HEK293 (cell line): Measurements from ENCODE around the gene VPS51.

Source experiments
- CTCF ChIA-PET: fragments of 350-600 bp; formaldehyde crosslinking; extraction: SDS; loops from one replicate; lab custom pipeline; 2021; ENCODE audit warnings: antibody characterized with exemption; lab: Yijun Ruan, JAX
- POLR2A ChIA-PET: fragments of 300-600 bp; formaldehyde crosslinking; extraction: SDS; loops from one replicate; lab custom pipeline; 2020; ENCODE audit warnings: antibody characterized with exemption, inconsistent platforms; lab: Yijun Ruan, JAX
- H3K27ac ChIP-seq: fragments of 200-500 bp; sonication (Bioruptor generic); 2 replicates; pipeline ENCODE4 v1.5.1; 2014; ENCODE audit warnings: low read depth, low read length, control low read depth, inconsistent platforms; ENCODE audit errors: extremely low read depth
- H3K36me3 ChIP-seq, 2 experiments: fragments of 200-500 bp in 1 of 2; sonication (Bioruptor generic) in 1 of 2; 1 replicate in 1 of 2; 2 replicates in 1 of 2; pipeline ENCODE4 v1.5.1; 2014 to 2017; ENCODE audit warnings: inconsistent platforms in 2 of 2, low read length in 2 of 2; ENCODE audit not compliant: control insufficient read depth in 2 of 2, insufficient read depth in 1 of 2
- H3K4me1 ChIP-seq: fragments of 200-500 bp; sonication (Bioruptor generic); 2 replicates; pipeline ENCODE4 v1.5.1; 2014; ENCODE audit warnings: mild to moderate bottlenecking, low read length, inconsistent platforms; ENCODE audit not compliant: control insufficient read depth, insufficient read depth
- H3K4me3 ChIP-seq: 2 replicates; pipeline ENCODE4 v1.5.1; 2011; ENCODE audit warnings: low read depth, mild to moderate bottlenecking, control low read depth, low read length, moderate library complexity
- H3K9me3 ChIP-seq: fragments of 200-500 bp; sonication (Bioruptor generic); 2 replicates; pipeline ENCODE4 v1.5.1; 2014; ENCODE audit warnings: low read depth, low read length, inconsistent platforms; ENCODE audit not compliant: control insufficient read depth, insufficient read depth
- BCL11B ChIP-seq: fragments of 450-650 bp; formaldehyde crosslinking; IDR thresholded peaks from 2 replicates; pipeline ENCODE4 v1.5.1; 2016; ENCODE audit warnings: low read depth, missing biosample characterization, missing genetic modification characterization
- EGR2 ChIP-seq: fragments of 450-650 bp; formaldehyde crosslinking; IDR thresholded peaks from 2 replicates; pipeline ENCODE4 v1.5.1; 2016; ENCODE audit warnings: low read depth, missing biosample characterization, missing genetic modification characterization
- HOXD13 ChIP-seq: sonication (generic); formaldehyde crosslinking; IDR thresholded peaks from 2 replicates; pipeline ENCODE4 v1.8.0; 2022; ENCODE audit warnings: missing genetic modification reagents, borderline replicate concordance
- IKZF3 ChIP-seq: fragments of 450-650 bp; IDR thresholded peaks from 2 replicates; pipeline ENCODE4 v1.5.0; 2018; ENCODE audit warnings: missing biosample characterization, mild to moderate bottlenecking, missing genetic modification characterization, moderate library complexity
- MYNN ChIP-seq: fragments of 450-650 bp; formaldehyde crosslinking; IDR thresholded peaks from 2 replicates; pipeline ENCODE4 v1.5.1; 2016; ENCODE audit warnings: missing biosample characterization, missing genetic modification characterization, borderline replicate concordance
- ZBTB6 ChIP-seq: fragments of 450-650 bp; formaldehyde crosslinking; IDR thresholded peaks from 2 replicates; pipeline ENCODE4 v1.5.1; 2017; ENCODE audit warnings: missing biosample characterization, missing genetic modification characterization
- ZBTB8A ChIP-seq: fragments of 450-650 bp; formaldehyde crosslinking; IDR thresholded peaks from 2 replicates; pipeline ENCODE4 v1.5.1; 2016; ENCODE audit warnings: missing biosample characterization, missing genetic modification characterization
- ZFHX2 ChIP-seq: fragments of 450-650 bp; formaldehyde crosslinking; conservative IDR thresholded peaks from 2 replicates; pipeline ENCODE4 v1.5.1; 2016; ENCODE audit warnings: missing biosample characterization, missing genetic modification characterization
- ZIC2 ChIP-seq: fragments of 450-650 bp; formaldehyde crosslinking; IDR thresholded peaks from 2 replicates; pipeline ENCODE4 v1.5.1; 2016; ENCODE audit warnings: missing biosample characterization, missing genetic modification characterization
- ZNF140 ChIP-seq: fragments of 450-650 bp; formaldehyde crosslinking; IDR thresholded peaks from 2 replicates; pipeline ENCODE4 v1.5.1; 2016; ENCODE audit warnings: missing biosample characterization, missing genetic modification characterization
- ZNF169 ChIP-seq: fragments of 450-650 bp; formaldehyde crosslinking; IDR thresholded peaks from 2 replicates; pipeline ENCODE4 v1.5.1; 2016; ENCODE audit warnings: missing biosample characterization, missing genetic modification characterization
- ZNF19 ChIP-seq: fragments of 450-650 bp; formaldehyde crosslinking; IDR thresholded peaks from 2 replicates; pipeline ENCODE4; 2016; ENCODE audit warnings: missing biosample characterization, missing genetic modification characterization, low read depth
- ZNF214 ChIP-seq: fragments of 450-650 bp; formaldehyde crosslinking; IDR thresholded peaks from 2 replicates; pipeline ENCODE4 v1.5.1; 2017; ENCODE audit warnings: missing biosample characterization, mild to moderate bottlenecking, missing genetic modification characterization, borderline replicate concordance
- ZNF302 ChIP-seq: fragments of 450-650 bp; formaldehyde crosslinking; IDR thresholded peaks from 2 replicates; pipeline ENCODE4 v1.5.1; 2016; ENCODE audit warnings: missing biosample characterization, missing genetic modification characterization, low read depth
- ZNF366 ChIP-seq: fragments of 450-650 bp; formaldehyde crosslinking; conservative IDR thresholded peaks from 2 replicates; pipeline ENCODE4 v1.5.1; 2016; ENCODE audit warnings: missing biosample characterization, missing genetic modification characterization
- ZNF423 ChIP-seq: fragments of 450-650 bp; formaldehyde crosslinking; IDR thresholded peaks from 2 replicates; pipeline ENCODE4 v1.5.1; 2016; ENCODE audit warnings: missing biosample characterization, missing genetic modification characterization
- ZNF48 ChIP-seq: fragments of 450-650 bp; formaldehyde crosslinking; IDR thresholded peaks from 2 replicates; pipeline ENCODE4 v1.5.1; 2016; ENCODE audit warnings: missing biosample characterization, missing genetic modification characterization
- ZNF529 ChIP-seq: fragments of 450-650 bp; formaldehyde crosslinking; IDR thresholded peaks from 2 replicates; pipeline ENCODE4 v1.5.1; 2017; ENCODE audit warnings: missing genetic modification characterization, missing biosample characterization; ENCODE audit not compliant: insufficient replicate concordance
- ZNF654 ChIP-seq: fragments of 450-650 bp; formaldehyde crosslinking; IDR thresholded peaks from 2 replicates; pipeline ENCODE4 v1.5.1; 2016; ENCODE audit warnings: low read depth, missing biosample characterization, missing genetic modification characterization
- ZSCAN23 ChIP-seq: fragments of 450-650 bp; formaldehyde crosslinking; IDR thresholded peaks from 2 replicates; pipeline ENCODE4 v1.5.1; 2016; ENCODE audit warnings: missing biosample characterization, missing genetic modification characterization
- TF ChIP-seq, protein P1 (sequence below): fragments of 450-650 bp; formaldehyde crosslinking; IDR thresholded peaks from 2 replicates; pipeline ENCODE4 v1.5.1; 2016; ENCODE audit warnings: missing biosample characterization, missing genetic modification characterization
- TF ChIP-seq, protein P2 (sequence below): fragments of 450-650 bp; formaldehyde crosslinking; IDR thresholded peaks from 2 replicates; pipeline ENCODE4 v1.5.1; 2017; ENCODE audit warnings: missing biosample characterization, missing genetic modification characterization

The VPS51 gene

DNA sequence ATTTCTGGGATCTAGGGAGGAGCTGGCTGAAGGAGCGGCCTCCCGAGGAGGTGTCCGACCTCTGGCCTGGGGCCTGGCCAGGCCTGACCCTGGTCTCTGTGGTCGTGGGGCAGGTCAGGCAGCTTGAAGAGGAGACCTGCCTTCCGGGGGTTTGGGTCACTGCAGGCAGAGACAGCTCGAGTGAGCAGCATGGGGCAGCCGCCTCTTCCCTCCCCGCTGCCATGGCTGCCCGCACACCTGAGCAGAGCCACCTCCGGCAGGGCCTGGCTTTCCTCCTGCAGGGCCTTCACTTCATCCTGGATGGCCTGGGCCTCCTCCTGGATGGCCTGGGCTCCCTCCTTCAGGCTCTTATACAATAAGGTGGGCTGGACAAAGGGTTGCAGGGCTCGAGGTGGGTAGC, 29.7 kb upstream of the VPS51 start:
- CTCF ChIA-PET, result interaction anchor here (0.8 kb wide), 1 partner anchor 11 kb away, joined by 4 read pairs; no protein-coding TSS in a partner anchor
- no peak overlapping the region for H3K27ac ChIP-seq

DNA sequence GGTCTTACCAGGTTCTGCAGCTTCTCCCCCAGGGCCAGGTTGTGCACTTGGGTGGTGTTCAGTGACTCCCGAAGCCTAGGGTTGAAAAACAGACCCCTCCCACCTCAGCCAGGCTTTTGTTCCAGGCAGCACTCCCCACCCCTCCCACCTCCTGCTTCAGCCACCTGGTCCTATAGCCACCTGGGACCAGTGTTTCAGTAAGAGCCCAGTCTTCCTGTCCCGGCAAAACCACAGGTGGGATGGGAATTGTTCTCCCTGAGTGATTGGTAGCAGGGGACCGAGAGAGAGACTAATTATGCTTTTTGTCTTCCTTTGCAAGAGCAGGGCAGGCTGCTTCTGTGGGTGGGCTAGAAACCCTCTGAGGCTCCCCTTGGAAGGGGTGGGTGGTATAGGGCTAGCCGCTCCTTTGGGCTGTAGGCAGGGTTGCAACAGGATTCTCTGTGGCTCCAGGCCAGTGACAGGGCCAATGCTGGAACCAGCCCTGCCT, 29.2 kb upstream of the VPS51 start:
- Histone ChIP-seq H3K27ac (no peak overlapping the region), H3K4me3 (no peak overlapping the region), H3K9me3 (no peaks in the 10 kb centered on the region), H3K36me3 (no peaks in the 10 kb centered on the region), H3K4me1 (no peaks in the 10 kb centered on the region)
- CTCF ChIA-PET, result interaction anchor here (0.8 kb wide), 1 partner anchor 11 kb away, joined by 4 read pairs; no protein-coding TSS in a partner anchor
- peak; percentile 78 for TF ChIP-seq EGR2 (tag by site-specific recombination)
- peak; percentile 21; the same call in 1 of the 2 replicates for TF ChIP-seq ZFHX2 (tag by site-specific recombination)
- TF ChIP-seq ZNF366 (tag by site-specific recombination), result no peak
- POLR2A ChIA-PET, result interaction anchor here (1.8 kb wide), 1 partner anchor 9 kb away, joined by 5 read pairs; no protein-coding TSS in a partner anchor

More for the DNA sequence above, 29.7 kb upstream of the VPS51 start:
- no peaks in the 10 kb centered on the region for H3K9me3 ChIP-seq
- no peaks in the 10 kb centered on the region for H3K4me1 ChIP-seq
- no peak overlapping the region for H3K4me3 ChIP-seq
- POLR2A ChIA-PET, result interaction anchor here (0.5 to 1.8 kb wide), 2 partner anchors 8 to 10 kb away, joined by 5 to 7 read pairs; no protein-coding TSS in a partner anchor
- TF ChIP-seq ZNF529 (tag by site-specific recombination) (no peak), MYNN (no peak), ZNF140 (tag by site-specific recombination) (no peak), BCL11B (tag by site-specific recombination) (no peak), ZBTB8A (tag by site-specific recombination) (no peak)
- no peaks in the 10 kb centered on the region for H3K36me3 ChIP-seq

DNA sequence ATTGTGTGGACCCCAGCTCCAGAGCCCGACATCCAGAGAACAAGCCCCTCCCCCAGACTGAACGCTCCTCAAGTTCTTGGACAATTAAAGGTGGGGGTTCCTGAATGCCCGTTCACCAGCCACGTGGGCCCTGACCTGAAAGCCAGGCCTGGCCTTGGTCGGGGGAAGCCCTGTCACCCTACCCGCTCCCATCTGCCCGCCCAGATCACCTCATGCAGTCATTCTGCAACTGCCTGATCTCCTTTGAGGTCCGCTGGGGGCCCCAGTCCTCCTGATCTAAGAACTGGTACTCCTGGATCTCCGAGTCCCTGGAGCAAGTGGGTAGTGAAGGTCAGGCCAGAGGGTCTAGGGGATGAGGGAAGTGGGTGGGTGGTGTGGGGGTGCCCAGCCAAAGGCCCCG, 28.6 kb upstream of the VPS51 start:
- no peaks in the 10 kb centered on the region for H3K9me3 ChIP-seq
- H3K27ac ChIP-seq, result no peak overlapping the region
- H3K4me1 ChIP-seq, result no peaks in the 10 kb centered on the region
- no peaks in the 10 kb centered on the region for H3K36me3 ChIP-seq
- ChIA-PET CTCF (no interaction called here), POLR2A (interaction anchor here (1.8 kb wide), 1 partner anchor 9 kb away, joined by 5 read pairs; no protein-coding TSS in a partner anchor)
- TF ChIP-seq ZNF529 (tag by site-specific recombination), result no peak
- no peak for TF ChIP-seq HOXD13 (CRISPR knock-in tag)
- no peak for TF ChIP-seq ZNF169 (tag by site-specific recombination)
- TF ChIP-seq ZNF302 (tag by site-specific recombination), result no peak
- TF ChIP-seq, protein P1, sequence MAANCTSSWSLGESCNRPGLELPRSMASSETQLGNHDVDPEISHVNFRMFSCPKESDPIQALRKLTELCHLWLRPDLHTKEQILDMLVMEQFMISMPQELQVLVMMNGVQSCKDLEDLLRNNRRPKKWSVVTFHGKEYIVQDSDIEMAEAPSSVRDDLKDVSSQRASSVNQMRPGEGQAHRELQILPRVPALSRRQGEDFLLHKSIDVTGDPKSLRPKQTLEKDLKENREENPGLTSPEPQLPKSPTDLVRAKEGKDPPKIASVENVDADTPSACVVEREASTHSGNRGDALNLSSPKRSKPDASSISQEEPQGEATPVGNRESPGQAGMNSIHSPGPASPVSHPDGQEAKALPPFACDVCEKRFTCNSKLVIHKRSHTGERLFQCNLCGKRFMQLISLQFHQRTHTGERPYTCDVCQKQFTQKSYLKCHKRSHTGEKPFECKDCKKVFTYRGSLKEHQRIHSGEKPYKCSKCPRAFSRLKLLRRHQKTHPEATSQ (tag by site-specific recombination), result no peak
- no peak for TF ChIP-seq ZNF19 (tag by site-specific recombination)
- H3K4me3 ChIP-seq, result no peak overlapping the region

DNA sequence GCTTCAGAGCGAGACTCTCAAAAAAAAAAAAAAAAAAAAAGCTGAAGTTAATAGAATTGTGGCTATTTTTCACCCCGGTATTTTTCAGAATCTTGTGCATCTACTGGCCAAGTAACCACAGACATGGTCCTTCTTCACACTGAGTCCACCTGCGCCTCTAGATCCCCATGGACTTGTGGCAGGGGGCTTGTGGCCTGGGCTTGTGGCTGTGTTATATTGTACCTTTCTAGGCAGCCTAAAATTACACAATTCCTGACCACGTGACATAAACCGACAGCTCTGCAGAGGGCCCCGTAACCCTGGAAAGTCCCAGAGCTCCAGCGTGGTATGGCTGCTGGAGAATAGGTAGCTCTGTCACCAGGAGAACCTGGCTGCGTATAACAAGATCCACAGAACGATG, 26.8 kb upstream of the VPS51 start:
- CTCF ChIA-PET, result interaction anchor here (1.2 kb wide), 1 partner anchor 9 kb away, joined by 5 read pairs; no protein-coding TSS in a partner anchor
- Histone ChIP-seq H3K4me3 (no peak overlapping the region), H3K9me3 (no peaks in the 10 kb centered on the region), H3K36me3 (no peaks in the 10 kb centered on the region), H3K4me1 (no peaks in the 10 kb centered on the region), H3K27ac (no peak overlapping the region)
- POLR2A ChIA-PET, result no interaction called here
- TF ChIP-seq ZNF654 (tag by site-specific recombination) (no peak), ZSCAN23 (tag by site-specific recombination) (no peak), ZBTB6 (no peak), ZNF214 (tag by site-specific recombination) (no peak), ZNF48 (tag by site-specific recombination) (no peak), ZNF423 (tag by site-specific recombination) (no peak), ZIC2 (tag by site-specific recombination) (no peak), IKZF3 (tag by site-specific recombination) (no peak)
- TF ChIP-seq, protein P2, sequence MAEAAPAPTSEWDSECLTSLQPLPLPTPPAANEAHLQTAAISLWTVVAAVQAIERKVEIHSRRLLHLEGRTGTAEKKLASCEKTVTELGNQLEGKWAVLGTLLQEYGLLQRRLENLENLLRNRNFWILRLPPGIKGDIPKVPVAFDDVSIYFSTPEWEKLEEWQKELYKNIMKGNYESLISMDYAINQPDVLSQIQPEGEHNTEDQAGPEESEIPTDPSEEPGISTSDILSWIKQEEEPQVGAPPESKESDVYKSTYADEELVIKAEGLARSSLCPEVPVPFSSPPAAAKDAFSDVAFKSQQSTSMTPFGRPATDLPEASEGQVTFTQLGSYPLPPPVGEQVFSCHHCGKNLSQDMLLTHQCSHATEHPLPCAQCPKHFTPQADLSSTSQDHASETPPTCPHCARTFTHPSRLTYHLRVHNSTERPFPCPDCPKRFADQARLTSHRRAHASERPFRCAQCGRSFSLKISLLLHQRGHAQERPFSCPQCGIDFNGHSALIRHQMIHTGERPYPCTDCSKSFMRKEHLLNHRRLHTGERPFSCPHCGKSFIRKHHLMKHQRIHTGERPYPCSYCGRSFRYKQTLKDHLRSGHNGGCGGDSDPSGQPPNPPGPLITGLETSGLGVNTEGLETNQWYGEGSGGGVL (tag by site-specific recombination), result no peak
